Muscle of back (tissue), 11 donors: Measurements from ENCODE around the gene GPHN. TPM values are rescaled to one million over a fixed set of nuclear protein-coding genes. Genes with fewer than 3 reads are reported as not detected.
A peak's percentile ranks its signal among the peaks of the same experiment; 100 is the strongest.
"Not testable (repeated sequence)": the region's sequence is repeated elsewhere in the genome, so short reads cannot be mapped to it uniquely, and the experiment has no call there.

Source experiments
- DNase-seq, 3 donors: peaks; one replicate each; pipeline versions ENCODE4 v3.0.0 to v3.0.0-alpha.2; 2013
- polyA plus RNA-seq, 10 donors: library from polyadenylated mRNA; unstranded; fragments of 120-200 nt; gene quantifications; one replicate each; pipeline ENCODE4 v1.2.1, GENCODE V29; 2013; ENCODE audit not compliant: insufficient read length in 10 of 10

The GPHN gene
- polyA plus RNA-seq, 10 donors, result 14.2 to 22.4 (median 17.0) TPM

- no peak for DNase-seq
Observed at GRCh38 chr14:66652525-66653106, 144.7 kb downstream of the GPHN start.

GRCh38 chr14:66657780-66658179 lies 149.8 kb downstream of the GPHN start:
- DNase-seq, result no peak

- no peak for DNase-seq
Observed at GRCh38 chr14:66662374-66662773, 154.4 kb downstream of the GPHN start.

- DNase-seq, result no peak
Observed at GRCh38 chr14:66677780-66678179, 169.8 kb downstream of the GPHN start.

- DNase-seq, result no peak
Observed at GRCh38 chr14:66680216-66680615, 172.3 kb downstream of the GPHN start.

GRCh38 chr14:66696326-66696725 lies 188.4 kb downstream of the GPHN start:
- DNase-seq, result no peak

- DNase-seq, result no peak
Observed at GRCh38 chr14:66698503-66698902, 190.6 kb downstream of the GPHN start.

- DNase-seq, result no peak
Observed at GRCh38 chr14:66701813-66702212, 193.9 kb downstream of the GPHN start.

- no peak for DNase-seq
Observed at GRCh38 chr14:66708267-66708666, 200.3 kb downstream of the GPHN start.

GRCh38 chr14:66709291-66709690 lies 201.3 kb downstream of the GPHN start:
- peak in 1 of 3 donors; percentile 10 for DNase-seq

- DNase-seq, result not testable (repeated sequence)
Observed at GRCh38 chr14:66714291-66714690, 206.3 kb downstream of the GPHN start.

GRCh38 chr14:66715313-66715712 lies 207.4 kb downstream of the GPHN start:
- DNase-seq, result not testable (repeated sequence)

- DNase-seq, result no peak
Observed at GRCh38 chr14:66716227-66716626, 208.3 kb downstream of the GPHN start.

- no peak for DNase-seq
Observed at GRCh38 chr14:66717561-66718140, 209.7 kb downstream of the GPHN start.

GRCh38 chr14:66724996-66725395 lies 217.0 kb downstream of the GPHN start:
- DNase-seq, result no peak

GRCh38 chr14:66731298-66731697 lies 223.4 kb downstream of the GPHN start:
- DNase-seq, result not testable (repeated sequence)

GRCh38 chr14:66735853-66736252 lies 227.9 kb downstream of the GPHN start:
- DNase-seq, result no peak

GRCh38 chr14:66739826-66740225 lies 231.9 kb downstream of the GPHN start:
- no peak for DNase-seq

GRCh38 chr14:66745078-66745477 lies 237.1 kb downstream of the GPHN start:
- DNase-seq, result peak in 2 of 3 donors; percentile 4 to 7

- DNase-seq, result peak in 2 of 3 donors; percentile 9 to 16
Observed at GRCh38 chr14:66746316-66747006, 238.5 kb downstream of the GPHN start.

- DNase-seq, result no peak
Observed at GRCh38 chr14:66752109-66752508, 244.2 kb downstream of the GPHN start.

- no peak for DNase-seq
Observed at GRCh38 chr14:66758031-66758613, 250.2 kb downstream of the GPHN start.

GRCh38 chr14:66772146-66772545 lies 264.2 kb downstream of the GPHN start:
- no peak for DNase-seq
